HG03457 (cell line): ENCODE results near the gene MTA1.

Experiments used
- ATAC-seq: cut with Tn5 transposase; IDR thresholded peaks from one replicate; pipeline ENCODE4 v1.9.1; 2021; ENCODE audit warnings: moderate number of reproducible peaks; ENCODE audit not compliant: unreplicated experiment

The MTA1 gene

DNA sequence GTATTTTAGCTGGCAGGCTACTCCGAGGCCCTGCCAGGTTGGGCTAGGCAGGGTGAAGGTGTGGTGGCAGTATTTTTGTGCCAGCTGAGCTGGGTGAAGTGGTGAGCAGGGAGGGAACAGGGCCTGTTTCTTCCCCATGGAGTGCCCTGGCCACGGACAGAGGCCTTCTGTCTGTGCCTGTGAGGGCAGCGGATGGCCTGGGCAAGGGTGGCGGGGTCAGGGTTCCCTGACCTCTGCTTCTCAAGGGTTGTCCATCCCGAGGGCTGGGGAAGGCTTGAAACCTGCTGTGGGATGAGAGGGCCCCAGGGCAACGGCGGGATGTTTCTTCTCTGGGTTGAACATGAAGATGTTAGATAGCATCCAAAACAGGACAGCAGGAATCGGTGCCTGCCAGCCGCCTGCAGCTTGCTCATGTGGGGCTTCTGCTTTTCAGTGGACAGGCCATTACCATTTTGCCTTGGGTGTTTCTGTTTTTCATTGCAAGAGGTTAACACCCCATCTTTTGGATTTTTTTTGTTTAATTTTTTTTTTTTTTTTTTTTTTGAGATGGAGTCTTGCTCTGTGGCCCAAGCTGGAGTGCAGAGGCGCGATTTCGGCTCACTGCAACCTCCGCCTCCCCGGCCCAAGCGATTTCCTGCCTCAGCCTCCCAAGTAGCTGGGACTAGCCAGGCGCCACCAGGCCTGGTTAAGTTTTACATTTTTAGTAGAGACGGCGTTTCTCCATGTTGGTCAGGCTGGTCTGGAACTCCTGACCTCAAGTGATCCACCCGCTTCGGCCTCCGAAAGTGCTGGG lies 3.3 kb downstream of the MTA1 start:
- no peak for ATAC-seq

DNA sequence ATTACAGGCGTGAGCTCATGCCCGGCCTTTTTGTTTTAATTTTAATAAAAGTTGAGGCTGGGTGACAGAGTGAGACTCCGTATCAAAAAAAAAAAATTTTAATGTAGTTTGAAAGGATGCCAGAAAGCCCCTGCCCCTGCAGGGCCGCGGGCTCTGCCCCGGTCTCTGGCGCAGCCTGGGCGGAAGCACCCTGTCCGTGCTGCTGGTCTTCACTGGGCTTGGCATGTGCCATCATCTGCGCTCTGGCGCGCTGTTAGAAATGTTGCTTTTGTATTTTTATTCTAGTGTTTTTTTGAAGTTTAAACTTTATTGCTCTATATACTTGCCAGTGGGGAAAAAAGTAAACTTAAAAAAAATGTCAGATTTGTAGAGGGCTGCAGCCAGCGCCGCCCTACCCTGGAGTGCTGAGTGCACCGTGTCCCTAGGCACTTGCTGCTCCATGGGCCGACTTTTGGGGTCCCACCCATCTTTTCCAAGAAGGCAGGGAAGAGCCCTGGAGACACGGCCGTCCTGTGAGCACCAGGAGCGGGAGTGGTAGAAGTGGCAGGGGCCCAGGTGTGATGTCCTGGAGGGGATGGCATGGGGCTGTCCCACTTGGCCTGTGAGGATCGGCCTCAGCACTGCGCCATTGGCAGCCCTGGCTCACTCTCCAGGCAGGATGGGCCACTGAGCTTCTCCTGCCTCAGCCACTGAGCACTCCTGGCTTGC lies 4.0 kb downstream of the MTA1 start:
- no peak for ATAC-seq

DNA sequence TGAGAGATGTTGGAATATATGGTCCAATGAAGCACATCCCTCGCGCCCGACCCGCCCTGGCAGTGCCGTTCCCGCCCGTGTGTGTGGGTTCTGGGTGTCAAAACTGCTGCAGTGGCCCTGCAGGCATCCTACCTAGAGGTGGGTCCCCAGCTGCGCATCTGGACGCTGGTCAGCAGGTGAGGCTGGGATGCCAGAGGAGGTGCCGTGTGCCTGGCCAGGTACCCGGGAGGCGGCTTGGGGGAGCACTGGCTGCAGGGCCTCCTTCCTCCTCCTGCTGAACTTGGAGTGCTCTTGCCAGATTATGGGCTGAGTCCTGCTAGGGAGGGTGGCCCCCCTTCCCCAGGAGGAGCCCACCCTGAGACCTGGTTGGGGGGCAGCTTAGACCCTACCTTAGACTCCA lies 5.2 kb downstream of the MTA1 start:
- no peak for ATAC-seq

DNA sequence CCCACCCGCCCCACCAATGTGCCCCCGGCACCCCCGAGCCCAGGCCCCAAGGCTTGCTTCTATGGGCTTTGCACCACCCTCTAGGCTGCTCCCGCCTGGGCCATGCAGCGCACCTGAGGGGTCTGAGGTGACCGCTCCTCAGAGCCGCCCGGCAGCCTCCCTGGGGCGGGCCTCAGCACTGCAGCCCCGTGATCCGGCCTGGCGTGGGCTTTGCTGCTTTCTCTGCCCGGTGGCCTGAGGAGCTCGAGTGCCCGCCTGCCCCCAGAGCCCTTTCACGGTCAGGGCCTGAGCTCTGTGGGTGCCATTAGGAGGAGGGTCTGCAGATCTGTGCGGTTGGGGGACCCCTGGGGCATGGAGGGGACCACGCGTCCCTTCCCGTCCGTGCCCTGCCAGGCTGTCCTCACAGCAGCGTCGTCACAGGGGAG lies 6.2 kb downstream of the MTA1 start:
- ATAC-seq, result no peak

DNA sequence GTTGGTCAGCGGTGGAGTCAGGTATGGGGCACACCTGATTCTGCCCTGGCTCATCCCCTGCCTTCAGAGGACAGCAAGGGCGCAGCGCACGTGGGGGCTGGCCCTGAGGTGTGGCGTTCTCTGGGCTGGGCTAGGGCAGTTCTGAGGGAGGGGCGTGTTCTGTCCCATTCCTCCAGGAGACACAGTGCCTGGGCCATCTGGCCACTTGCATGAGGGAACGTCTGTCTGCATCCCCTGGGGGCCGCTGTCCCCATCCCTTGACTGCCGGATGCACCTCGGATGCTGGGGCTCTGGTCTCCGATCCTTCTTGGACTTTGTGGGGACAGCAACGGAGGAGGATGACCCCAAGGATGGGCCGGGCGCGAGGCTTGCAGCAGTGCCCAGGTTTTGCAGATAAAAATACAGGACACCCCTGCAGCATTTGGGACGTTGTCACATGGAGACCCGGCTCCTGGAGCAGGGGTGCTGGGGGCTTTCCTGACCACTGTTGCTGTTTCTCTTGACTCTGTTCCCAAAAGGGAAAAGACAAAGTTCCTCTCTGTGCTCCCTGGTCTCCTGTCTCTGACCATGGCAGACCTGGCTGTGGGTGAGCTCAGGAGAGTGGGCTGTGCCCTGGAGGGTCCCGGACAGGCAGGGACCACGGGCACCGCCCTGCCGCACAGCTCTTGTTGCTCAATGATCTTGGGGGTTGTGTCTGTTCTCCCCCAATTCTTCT lies 6.9 kb downstream of the MTA1 start:
- ATAC-seq, result no peak

DNA sequence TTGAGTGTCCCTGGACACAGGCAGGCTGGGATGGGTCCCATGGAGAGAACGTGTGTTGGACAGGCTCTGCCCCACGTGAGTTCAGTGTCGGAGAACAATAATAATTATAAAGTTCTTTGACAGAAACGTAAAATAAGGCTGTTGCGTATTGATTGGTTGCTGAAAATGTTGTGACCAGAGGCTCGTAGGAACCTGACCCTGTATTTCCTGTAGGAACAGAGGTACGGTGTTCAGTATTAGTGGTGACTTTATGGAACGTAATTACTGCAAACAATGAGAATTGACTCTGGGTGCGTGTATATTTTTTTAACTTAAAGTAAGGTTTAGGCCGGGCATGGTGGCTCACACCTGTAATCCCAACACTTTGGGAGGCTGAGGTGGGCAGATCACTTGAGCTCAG lies 7.8 kb downstream of the MTA1 start:
- no peak for ATAC-seq

DNA sequence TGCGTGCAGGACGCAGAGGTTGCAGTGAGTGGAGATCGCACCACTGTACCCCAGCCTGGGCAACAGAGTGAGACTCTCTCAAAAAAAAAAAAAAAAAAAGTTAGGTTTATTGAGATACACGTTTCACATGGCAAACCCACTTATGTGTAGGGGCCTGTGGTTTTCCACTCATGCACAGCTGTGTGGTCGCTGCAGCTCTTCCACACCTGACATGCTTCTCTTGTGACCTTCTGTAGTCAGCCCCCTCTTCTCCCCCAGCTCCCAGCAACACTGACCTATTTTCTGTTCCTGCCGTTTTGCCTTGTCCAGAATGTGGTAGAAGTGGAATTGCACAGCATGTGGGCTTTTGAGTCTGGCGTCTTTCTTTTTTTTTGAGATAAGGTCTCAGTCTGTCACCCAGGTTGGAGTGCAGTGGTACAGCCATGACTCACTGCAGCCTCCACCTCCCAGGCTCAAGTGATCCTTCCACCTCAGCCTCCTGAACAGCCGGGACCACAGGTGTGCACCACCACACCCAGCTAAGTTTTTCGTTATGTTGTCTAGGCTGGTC lies 8.4 kb downstream of the MTA1 start:
- no peak for ATAC-seq

DNA sequence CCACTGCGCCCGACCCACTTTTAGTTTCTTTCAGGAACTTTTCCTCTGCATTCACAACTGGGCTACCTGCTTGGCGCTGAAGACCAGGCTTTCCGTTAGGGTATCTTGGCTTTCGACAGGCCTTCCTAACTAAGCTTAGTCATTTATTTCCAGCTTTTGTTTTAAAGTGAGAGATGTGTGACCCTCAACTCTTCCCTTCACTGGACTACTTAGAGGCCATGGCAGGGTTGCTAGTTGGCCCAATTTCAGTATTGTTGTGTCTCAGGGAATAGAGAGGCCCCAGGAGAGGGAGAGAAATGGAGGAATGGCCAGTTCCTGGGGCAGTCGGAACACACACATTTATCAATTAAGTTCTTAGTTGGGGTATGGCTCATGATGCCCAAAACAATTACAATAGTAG lies 10.4 kb downstream of the MTA1 start:
- no peak for ATAC-seq

DNA sequence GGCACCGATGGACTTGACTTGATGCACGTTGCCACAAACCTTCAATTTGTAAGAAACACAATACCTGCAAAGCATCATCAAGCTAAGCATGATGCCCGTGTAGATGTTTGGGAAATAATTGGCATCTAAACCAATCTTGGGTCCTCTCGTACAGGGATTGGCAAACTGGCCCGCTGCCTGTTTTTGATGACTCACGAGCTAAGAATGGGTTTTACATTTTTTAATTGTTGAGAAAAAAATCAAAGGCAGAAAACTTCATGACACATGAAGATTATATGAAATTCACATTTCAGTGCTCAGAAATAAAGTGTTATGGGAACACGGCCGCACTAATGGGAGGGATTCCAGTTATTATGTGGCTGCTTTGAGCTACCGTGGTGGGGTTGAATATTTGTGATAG lies 10.9 kb downstream of the MTA1 start:
- no peak for ATAC-seq

DNA sequence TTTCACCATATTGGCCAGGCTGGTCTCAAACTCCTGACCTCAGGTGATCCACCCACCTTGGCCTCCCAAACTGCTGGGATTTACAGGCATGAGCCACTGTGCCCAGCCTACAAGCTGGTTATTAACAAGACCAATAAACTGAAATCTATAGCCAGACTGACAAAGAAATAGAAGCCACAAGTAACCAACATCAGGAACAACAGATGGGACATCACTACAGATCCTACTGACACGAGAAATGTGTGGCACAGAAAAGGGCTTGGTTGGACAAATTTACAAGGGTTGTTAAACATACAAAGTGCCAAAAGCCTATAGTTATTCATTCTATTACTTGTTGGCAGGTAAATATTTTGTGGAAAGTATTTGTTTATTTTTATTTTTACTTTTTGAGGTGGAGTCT lies 11.6 kb downstream of the MTA1 start:
- ATAC-seq, result no peak

DNA sequence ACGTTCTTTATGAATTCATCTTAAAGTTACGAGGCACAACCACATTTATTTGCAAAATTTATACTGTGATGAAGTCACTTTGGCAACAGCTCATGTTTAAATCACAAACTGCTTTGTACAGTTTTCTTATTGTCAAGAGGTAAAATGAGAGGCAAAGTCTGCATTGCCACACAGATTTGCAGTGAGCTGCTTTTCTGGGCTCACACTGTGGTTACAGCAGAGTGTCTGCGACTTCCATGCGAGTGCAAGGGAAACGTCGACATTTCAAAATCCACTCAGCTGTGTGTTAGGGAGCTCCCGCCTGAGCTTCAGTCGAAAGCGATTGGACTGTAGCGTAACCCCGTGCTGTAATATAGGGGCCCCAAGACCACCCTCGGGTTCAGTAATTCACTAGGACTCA lies 13.0 kb downstream of the MTA1 start:
- ATAC-seq, result no peak

DNA sequence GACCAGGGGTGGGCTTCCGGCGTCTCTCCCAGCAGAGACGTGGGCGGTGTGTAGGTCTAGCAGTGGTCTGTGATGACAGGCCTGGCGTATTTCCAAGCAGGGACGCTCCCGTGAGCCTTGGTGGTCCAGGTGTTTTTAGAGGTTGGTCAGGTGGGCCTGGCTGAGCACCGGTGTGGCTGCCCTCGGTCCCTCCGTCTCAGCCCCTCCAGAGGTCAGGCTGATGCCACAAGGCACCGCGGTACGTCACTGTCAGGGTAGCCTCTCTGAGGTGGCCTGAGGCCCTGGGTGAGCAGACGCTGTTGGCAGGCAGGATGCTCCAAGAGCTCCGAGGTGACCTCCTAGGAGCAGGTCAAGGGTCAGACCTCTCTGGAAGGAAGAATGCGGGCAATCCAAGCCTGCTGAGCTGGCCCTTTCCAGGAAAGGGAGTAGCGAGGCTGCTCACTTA lies 13.6 kb downstream of the MTA1 start:
- no peak for ATAC-seq

DNA sequence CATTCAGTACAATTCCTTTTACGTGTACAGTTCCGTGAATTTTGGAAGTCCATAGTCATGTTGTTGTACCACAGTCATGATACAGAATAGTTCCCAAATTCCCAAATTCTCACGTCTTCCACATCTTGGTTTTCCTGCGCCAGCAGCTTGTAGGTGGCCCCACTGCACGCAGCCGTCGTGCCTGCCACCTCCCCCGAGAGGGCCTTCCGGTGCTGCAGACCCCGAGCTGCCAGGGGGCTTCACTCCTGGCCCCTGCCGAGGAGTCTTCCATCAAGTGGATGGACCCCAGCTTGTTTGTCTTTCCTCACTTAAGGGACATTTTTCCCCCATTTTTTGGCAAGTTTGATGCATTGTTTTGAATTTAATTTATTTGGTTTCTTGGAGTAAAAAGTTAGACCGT lies 16.8 kb downstream of the MTA1 start:
- ATAC-seq, result no peak

DNA sequence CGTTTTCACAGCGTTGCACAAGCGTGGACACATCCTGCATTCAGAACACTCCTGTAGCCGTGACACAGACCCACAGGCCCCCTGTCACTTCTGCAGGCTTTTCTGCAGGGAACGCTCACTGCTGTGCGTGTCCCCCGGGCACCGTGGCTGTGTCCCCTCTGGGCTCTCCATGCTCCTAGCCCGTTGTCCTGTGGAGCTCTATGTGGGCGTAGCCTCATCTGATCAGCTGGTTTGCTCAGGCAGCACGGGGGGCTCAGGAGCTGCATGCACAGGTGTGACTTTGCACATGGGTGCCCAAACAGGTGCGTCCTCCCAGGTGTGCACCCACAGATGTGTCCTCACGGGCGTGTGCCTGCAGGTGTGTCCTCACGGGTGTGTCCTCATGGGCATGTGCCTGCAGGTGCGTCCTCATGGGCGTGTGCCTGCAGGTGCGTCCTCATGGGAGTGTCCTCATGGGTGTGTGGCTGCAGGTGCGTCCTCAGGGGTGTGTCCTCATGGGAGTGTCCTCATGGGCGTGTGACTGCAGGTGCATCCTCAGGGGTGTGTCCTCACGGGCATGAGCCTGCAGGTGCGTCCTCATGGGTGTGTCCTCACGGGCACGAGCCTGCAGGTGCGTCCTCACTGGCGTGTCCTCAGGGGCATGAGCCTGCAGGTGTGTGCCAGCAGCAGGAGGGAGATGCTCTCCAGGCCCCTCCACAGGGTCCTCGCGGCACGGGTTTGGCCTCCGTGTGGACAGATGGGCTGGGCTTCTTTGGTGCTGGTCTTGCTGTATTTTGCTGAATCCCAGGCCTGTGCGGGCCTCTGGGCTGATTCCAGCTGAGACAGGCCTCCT lies 17.5 kb downstream of the MTA1 start:
- ATAC-seq, result no peak

DNA sequence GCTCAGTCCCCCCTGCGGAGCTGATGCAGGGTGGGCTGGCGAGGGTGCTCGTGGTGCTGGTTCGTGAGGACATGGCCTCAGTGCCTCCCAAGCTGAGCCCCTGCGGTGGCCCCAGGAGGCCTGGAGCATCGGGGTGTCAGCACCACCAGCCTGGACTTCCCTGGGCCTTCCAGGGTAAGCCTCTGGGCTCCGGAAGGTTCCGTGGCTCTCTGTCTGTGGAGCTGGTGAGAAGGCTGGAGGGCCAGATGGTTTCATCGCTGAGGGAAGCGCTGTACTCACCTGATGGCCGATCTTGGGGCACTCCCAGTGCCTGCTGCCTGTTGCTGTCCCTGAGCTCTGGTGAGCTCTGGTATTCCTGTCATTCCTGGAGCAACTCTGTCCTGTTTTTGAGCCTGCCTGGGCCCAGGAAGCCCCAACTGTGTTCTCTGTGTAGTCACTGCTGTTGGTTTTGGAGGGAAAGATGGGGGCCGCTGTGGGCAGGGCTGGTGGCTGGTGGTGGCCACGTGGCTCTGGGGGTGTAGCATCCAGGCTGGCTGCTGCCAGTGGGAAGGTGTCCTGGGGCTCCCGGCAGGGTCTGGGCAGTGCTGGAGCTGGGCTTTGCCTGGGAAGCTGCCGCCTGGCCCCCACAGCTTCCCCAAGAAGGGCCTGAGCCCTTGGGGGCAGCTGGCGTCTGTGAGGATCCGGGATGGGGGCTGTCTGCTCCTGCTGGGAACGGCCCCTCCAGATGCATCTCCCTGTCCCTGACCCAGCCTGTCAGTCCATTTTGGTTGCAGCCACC lies 18.3 kb downstream of the MTA1 start:
- no peak for ATAC-seq

DNA sequence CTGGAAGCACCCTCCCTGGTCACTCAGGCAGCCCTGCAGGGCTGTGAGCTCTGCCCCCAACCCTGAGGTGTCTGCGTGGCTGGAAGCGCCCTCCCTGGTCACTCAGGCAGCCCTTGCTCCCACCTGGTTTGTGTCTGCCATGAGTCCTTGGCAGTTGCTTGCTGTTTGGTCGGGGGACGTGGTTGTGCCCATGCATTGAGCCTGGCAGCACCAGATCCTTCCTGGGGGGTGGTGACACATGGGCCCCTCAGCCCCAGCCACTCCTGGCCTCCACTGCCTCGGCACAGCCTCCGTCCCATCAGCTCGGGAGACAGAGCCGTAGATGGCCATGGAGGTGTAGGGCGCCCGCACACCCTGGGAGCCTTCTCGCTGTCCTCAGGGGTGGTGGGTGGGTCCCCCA lies 19.6 kb downstream of the MTA1 start:
- ATAC-seq, result no peak

DNA sequence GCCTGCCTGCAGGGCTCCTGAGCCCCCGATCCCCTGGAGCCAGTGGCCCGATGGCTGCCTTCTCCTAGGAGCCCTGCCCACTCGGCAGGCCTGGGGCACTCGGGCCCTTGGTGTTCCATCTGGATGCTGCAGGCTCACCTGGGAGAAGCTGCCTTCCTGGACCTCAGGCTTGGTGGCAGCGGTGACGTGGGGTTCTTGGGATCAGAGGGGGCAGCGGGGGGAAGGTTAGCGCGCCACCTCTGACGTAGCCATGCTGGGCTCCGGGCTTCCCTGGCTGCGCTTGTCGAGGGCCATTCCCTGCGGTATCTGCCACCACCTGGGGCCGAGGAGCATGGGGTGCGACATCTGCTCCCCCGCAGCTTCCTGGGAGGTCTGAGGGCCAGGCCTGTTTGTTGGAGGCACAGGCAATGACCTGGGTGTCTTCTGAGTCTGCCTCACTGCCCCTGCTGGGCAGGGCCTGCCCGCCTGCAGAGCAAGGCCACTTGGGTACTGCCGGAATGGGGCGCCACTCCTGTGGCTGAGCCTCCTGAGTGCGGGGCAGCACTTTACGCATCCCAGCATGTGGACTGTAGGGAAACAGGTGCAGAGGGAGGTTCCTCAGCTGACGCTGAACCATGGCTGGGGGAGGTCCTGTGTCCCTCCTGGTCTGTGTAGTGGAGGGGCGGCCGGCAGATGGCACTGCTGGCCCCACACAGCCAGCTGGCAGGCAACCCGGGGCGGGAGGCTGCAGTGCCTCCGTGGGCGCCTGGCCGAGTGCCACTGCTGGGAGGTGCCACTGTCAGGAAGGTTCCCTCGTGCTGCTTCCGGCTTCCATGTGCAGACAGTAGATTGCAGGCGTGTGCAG lies 20.3 kb downstream of the MTA1 start:
- ATAC-seq, result no peak

DNA sequence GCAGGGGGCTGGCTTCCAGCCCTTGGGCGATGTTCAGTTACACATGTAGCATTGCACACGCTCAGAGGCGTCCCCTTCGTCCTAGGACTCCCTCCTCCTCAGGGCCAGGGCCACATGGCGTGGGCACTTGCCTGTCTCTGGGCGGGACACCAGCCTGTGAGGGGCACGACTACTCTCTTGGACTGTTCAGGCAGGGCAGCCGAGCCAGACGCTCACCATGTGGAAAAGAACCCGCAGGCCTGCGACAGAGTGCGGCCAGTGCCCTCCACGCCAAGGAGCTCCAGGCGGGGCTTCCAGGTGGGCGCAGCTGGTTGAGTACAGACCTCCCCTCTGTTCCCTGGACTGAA lies 20.9 kb downstream of the MTA1 start:
- ATAC-seq, result no peak

DNA sequence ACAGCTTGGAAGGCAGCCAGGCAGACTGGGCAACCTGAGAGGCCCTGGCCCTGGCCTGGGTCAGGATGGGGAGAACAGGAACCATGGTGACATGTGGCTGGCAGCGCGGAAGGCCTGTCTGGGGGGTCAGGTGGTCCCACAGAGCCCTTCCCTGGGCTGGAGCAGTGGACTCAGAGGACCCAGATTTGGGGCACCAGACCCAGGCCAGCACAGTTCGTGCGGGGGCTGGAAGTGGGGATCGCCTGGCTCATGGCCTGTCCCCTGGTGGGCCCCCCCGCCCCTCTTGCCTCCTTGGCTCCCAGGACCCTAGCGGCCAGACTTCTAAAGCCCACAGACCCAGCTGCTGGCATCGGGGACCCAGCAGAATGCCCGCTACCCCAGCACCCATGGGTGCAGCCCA lies 21.4 kb downstream of the MTA1 start:
- ATAC-seq, result no peak
